Stimulated activated CD4-positive, alpha-beta T cell treated with anti-CD3 and anti-CD28 coated beads, TNF-alpha, amount 100 ng/mL, for 1 hour (primary cell): ENCODE data around the gene KLHL33.

Experiments used
- DNase-seq, 3 donors: peaks; one replicate each; pipeline ENCODE4 v3.0.0-alpha.2; 2020; ENCODE audit warnings: low read depth in 3 of 3, low spot score in 1 of 3

The KLHL33 gene, protein sequence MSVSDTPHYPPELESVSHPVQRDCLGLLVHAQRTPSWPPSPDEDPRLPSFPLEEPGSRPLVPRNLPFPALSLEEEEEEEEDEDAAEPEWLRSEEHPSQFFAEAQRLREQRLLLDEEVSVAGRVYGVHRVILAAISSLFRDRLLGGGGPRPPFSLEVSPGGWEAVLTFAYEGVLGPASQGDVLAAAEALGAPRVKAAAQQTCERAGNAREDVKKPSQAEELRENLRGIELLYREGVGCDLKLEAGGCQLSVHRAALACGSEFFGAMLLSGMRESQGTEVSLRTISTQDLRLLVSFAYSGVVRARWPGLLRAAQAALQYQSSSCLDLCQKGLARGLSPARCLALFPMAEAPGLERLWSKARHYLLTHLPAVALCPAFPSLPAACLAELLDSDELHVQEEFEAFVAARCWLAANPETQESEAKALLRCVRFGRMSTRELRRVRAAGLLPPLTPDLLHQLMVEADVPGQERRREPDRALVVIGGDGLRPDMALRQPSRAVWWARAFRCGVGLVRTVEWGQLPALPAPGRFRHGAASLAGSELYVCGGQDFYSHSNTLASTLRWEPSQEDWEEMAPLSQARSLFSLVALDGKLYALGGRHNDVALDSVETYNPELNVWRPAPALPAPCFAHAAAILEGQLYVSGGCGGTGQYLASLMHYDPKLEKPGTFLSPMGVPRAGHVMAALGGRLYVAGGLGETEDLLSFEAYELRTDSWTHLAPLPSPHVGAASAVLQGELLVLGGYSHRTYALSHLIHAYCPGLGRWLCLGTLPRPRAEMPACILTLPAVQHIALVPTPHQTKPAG

DNA sequence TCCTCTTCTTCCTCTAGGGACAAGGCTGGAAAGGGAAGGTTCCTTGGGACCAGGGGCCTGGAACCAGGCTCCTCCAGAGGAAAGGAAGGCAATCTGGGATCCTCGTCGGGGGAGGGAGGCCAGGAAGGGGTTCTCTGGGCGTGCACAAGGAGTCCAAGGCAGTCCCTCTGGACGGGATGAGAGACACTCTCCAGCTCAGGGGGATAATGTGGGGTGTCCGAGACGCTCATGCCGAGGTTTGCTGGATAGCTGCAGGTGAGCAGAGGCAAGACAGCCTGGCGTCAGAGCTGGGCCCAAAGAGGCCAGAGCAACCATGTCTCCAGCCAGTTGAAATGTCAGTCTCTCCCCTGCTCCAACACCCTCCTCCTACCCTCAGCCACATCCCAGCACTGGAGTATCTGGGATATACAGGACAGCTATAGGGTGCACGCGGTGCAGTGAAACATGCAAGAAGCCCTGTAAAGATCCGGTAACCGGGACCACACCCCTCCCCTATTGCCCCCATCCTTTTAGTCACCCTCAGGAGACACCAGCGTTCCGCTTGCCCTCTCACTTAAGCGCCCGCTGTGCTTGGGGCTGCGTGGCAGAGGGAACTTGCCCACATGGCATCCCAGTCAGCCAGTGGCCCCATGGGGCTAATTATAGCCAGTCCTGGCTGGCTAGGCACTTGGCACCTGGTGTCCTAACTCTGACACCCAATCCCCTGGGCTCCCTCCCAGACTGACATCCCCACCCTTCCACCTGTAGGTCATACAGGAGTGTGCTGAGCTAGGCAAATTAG lies at the start of gene KLHL33:
Gene KLHL33 (minus strand): TSS at position 585 of the 781 bp plus-strand sequence. CDS start 355 bp downstream, at position 230.
- DNase-seq: no peak

DNA sequence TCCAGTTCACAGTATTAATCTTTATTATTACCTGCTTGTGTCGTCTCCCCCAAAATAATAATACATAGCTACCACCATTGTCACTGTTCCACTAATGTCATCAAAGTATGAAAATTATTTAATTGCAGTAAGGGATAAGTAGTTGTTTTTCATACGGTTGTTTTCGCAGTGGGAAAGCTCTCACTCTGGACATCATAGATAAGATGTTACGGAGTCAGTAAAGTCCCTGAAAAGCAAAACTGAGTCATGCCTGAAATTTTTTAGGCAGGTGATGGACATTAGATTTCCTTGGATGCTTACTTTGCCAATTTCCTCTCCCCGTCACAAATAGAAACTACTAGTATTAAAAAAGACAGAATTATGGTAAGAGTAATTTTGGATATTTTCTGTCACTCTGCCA lies 46.4 kb upstream of the KLHL33 start:
- no peak for DNase-seq

DNA sequence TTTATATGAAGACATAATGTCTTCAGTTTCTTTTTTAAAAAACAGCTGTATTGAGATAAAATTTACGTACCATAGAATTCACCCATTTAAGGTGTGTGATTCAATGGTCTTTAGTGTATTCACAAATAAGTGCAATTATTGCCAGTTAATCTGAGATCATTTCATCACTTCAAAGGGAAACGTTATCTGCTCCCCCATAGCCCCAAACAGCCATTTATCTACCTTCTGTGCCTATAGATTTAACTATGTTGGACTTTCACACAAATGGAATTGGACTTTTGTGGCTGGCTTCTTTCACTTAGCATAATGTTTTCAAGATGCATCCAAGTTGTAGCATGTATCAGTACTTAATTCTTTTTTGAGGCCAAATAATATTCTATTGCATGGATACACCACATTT lies 42.9 kb upstream of the KLHL33 start:
- DNase-seq: no peak

DNA sequence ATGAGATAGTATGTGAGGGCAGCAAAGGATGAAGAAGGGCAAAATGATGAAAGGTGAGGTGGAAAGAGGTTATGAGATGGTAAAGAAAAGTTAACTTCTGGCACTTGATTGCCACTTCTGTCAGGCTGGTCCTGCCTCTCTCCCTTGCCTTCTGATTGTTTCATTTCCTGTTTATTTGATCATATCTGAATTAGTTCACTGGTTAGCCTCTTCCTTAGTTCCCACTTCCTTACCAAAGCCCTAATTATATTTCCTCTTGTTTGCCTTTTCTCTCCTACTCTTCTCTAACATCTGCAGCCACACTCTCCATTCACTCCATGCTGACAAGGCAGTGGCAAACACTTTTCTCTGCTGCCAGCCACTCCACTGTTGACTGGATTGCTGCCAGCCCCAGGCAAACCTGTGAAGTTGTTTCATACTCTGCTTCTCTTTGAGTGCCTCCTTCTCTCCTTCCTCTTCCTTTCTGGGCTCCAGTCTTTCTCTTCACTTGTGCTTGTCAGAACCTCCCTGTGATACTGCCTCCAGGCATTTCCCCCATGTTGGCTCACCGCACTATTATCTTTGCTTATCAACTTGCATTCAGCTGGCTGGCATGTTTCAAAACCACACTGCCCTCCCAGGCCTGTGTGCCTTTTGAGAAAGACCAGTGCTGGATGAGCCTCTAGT lies 41.4 kb upstream of the KLHL33 start:
- DNase-seq: no peak

DNA sequence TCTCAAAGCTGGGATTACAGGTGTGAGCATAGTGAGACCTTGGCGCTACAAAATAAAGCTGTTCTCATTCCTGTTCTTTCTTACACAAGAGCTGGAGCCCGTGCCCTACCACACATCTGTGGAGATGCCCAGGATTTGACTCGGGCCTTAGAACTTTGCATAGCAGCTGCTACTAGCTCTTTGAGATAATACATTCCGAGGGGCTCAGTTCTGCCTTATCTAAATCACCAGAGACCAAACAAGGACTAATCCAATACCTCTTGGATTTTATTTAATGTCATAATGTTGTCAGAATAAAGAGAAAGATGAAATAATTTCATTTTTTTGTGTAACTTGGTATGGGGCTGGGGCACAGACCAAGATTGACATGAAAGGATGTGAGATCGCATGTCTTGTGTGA lies 40.8 kb upstream of the KLHL33 start:
- no peak for DNase-seq

DNA sequence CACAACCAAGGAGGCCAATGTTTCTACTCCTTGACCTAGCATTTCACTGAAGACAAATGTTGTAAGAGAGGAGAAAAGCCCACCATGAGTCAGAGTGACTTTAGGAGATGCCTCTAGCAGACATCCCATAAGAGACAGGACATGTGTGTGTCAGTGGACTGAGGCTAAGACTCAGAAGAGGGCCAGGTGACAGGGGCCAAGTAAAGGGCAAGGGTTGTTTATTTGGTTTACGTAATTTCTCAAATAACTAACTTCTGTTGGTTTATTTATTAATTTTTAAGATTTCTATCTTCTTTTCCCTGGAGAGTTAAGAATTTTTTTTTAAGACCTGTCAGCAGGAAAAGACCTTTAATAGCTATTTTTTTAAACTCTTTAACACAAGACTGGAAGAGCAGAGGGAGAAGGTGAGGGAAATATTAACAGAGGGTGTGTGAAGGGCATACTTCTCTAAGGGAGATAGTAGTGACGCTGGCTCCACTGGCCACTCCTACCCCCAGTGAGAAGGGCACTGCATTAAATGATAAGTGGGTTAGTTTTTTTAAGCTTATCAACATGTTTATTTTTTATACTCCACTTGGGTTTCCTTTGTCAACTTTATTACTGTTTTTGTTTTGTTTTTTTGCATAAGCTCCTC lies 36.7 kb upstream of the KLHL33 start:
- DNase-seq: no peak

DNA sequence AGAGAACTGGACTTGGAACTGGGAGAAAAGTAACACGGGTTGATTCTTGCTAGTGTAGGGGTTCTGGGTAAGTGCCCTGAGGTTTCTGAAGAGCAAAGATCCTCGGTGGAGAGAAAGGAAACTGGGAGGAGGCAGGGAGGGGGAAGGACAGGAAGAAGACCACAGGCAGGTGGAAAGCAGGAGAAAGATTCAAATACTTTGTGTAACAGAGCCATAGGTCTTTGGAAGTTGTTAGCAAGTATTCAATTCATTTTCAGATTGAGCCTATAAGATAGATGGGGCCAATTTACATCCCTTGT lies 34.6 kb upstream of the KLHL33 start:
- DNase-seq: no peak

DNA sequence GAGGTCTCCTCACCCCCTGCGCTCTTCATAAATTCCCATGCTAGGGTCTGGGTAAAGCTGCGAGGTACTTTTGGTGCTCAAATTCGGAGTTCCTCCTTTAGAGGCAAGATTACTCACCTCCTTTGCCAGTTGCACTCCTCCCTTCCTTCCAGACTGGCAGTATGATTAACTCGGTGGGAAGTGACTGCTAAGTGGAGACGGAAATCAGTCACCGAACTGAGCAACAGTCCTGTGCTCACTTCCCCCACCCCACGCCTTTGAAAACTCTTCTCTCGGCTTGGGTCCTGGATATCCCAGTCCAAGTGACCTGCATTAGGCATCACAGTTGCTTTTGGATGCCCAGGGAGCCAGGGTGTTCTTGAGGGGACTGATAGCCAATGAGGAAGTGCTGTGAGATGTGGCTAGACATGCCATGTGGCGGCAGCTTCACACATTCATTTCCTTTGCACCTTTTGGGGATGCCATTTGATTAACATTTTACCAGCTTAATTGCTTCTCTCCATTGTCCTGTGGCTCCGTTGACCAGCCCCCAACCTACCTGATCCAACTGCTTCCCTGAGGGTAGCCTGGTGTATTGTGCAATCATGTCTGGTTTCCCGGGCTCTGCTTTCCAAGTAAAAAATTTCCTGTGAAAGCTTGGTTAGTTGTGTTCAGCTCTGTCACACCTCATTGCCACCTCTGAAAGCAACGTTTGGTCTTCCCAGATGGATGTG lies 34.1 kb upstream of the KLHL33 start:
- peak in 1 of 3 donors; percentile 31 for DNase-seq

DNA sequence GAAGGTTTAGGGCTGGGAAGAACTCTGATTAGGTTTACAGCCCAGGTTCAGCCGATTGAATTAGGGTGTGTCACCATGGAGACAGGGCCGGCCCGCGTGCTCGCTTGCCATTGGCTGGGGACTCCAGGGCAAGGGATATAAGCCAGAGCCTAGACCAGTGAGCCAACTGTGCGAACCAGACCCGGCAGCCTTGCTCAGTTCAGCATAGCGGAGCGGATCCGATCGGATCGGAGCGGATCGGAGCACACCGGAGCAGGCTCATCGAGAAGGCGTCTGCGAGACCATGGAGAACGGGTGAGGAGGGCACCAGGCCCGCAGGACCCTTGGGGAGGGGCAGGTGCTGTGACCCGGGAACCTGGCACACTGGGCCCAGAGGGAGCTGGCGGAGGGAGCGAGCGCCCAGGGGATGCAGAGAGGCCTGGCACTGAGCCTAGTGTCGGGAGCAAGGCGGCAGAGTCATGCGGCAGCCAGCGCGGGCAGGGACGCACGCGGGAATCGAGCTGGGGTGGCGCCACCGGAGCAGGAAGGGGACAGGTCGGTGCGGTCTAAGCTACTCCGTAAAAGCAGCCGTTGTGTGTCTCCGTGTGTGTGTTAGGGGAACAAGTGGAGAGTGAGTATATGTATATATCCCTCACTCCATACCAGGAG lies 33.4 kb upstream of the KLHL33 start, which contains the start of gene PNP:
Gene PNP (plus strand): TSS at position 165 of the 648 bp plus-strand sequence. CDS start 119 bp downstream, at position 284.
- DNase-seq: peak; percentile 69 to 76 (median 72)

DNA sequence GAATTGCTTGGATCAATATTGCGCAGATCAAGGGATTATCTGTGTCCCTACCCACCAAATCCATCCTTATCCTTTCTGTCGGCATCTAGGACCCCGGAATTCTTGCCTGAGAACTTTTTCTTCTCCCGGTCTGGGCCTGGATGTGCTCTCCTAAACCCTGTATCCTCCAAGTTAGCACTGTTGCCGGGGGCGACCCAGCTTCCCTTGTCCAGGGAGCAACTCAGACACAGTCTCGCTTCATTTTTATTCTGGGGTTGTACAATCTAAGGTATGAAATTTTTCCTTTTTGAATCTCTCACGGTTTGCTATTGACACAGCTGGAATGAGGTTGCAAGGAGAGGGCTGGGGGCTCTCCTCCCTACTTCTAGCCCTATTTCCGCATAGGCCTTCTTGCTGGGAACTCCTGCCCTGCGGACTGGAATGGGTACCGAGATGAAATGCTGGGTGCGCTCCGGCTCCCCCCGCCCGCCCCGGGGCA lies 32.8 kb upstream of the KLHL33 start:
- DNase-seq: no peak

DNA sequence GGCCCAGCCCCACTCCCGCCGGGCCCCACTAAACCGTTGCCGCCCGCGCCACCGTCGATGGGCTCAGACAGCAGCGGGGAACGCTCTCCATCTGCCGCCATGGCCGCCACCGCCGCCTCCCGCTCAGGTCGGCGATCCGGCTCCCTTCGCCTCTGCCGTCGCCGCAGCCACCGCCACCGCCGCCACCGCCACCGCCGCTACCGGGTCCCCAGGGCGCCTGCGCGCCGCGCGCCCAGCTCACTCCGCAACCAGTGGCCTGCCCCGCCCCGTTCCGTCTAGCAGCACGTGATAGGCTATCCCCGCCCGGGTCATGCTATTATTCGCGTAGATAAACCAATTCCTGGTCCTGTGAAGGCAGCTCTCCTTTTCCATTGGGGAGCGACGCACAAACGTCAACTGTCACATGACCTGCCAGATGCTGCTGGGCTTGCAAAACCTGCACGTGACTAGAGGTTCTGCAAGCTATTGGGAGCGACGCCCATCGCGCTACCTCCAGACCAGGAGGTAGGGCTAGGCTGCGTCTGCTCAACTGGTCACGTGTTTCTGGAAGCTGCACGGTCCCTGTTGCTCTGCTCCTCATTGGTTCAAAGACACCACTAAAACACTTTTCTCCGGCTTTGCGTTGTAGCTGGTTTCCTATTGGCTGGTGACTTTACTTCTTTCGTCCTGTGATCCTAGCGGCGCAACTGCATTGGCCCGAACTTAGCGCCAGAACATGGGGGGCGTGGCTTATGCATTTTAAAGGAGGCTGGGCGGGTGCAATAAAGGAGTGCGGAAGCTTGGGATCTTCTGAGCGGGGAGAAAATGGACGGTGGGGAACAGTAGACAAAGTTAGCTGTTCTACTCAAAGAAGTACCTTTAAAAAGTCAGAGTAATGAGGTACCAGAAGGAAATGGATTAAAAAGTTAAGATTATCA lies 25.5 kb upstream of the KLHL33 start, which contains the start of gene PIP4P1:
Gene PIP4P1 (minus strand): TSS at position 210 of the 917 bp plus-strand sequence. CDS start 109 bp downstream, at position 101.
- peak; percentile 93 to 97 (median 96) for DNase-seq

DNA sequence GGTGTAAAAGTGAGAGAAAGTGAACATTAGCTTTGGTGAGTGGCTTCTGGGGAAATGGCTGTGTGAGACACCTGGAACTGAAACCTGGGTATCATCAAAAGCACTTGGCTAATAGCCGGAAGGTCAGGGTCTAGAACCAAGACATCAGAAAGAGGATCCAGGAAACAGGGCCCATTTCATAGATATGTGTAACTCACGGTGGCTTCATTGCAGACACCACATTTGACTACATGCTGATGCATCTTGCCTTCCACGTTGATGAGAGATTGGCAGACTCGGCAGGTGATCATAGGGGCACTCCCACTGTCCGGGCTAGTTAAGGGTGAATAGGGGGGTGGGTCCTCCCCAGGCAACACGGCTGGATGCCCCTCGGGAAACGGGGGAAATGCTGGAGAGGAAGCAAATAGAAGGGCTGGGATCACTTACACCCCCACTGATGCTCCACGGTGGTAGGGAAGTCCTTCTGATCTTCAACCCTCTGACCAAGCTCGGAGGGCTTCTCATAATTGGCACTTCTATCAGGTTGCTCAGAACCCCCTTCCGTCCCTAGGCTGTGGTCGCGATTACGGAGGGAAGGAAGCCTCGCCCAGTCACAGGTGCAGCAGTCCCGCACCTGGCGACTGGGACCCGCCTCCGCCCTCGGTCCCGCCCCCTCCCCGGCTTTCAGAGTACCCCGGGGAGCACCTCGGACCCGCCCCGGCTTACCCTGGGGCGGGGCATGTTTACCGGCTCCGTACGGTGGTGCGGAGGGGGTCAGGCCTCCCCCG lies 24.7 kb upstream of the KLHL33 start:
- DNase-seq: peak in 2 of 3 donors; percentile 18 to 22

DNA sequence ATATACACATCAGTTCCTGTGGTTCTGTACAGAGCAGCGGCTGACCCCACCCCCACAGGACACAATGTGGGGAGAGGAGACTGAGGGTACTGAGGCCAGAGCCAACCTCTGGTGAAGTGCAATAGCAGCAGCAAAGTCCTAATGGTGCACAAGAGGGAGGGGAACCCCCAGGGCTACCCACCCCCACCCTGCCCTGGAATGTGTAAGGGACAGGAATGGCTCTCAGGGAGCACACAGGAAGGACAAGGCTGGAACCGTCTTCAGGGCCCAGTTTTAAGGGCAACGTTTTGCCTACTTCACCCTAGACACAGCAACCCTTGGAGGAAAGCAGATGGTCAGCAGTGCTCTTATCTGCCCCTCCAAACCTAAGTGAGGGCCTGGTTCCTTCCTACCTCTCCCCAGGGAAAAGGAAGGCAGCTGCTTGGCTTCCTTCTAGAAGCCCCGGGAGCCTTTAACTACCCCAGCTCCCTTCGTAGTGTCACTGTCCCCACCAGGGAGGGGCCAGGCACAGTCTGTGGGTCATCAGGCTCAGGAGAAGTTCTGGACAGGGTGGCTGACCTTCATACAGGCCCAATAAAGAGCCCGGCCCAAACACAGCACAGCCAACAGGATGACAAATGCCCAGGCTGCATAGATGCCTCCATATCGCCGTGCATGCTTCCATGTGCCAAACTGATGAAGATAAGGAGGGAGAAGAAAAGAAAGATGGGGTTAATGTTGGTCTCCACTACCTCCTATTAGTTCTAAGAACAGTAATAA lies 22.2 kb upstream of the KLHL33 start:
- no peak for DNase-seq

DNA sequence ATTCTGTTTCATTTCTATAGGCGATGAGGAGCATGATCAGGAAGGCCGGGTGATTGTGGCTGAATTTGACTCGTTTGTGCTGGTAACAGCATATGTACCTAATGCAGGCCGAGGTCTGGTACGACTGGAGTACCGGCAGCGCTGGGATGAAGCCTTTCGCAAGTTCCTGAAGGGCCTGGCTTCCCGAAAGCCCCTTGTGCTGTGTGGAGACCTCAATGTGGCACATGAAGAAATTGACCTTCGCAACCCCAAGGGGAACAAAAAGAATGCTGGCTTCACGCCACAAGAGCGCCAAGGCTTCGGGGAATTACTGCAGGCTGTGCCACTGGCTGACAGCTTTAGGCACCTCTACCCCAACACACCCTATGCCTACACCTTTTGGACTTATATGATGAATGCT lies 21.0 kb upstream of the KLHL33 start:
- DNase-seq: no peak

DNA sequence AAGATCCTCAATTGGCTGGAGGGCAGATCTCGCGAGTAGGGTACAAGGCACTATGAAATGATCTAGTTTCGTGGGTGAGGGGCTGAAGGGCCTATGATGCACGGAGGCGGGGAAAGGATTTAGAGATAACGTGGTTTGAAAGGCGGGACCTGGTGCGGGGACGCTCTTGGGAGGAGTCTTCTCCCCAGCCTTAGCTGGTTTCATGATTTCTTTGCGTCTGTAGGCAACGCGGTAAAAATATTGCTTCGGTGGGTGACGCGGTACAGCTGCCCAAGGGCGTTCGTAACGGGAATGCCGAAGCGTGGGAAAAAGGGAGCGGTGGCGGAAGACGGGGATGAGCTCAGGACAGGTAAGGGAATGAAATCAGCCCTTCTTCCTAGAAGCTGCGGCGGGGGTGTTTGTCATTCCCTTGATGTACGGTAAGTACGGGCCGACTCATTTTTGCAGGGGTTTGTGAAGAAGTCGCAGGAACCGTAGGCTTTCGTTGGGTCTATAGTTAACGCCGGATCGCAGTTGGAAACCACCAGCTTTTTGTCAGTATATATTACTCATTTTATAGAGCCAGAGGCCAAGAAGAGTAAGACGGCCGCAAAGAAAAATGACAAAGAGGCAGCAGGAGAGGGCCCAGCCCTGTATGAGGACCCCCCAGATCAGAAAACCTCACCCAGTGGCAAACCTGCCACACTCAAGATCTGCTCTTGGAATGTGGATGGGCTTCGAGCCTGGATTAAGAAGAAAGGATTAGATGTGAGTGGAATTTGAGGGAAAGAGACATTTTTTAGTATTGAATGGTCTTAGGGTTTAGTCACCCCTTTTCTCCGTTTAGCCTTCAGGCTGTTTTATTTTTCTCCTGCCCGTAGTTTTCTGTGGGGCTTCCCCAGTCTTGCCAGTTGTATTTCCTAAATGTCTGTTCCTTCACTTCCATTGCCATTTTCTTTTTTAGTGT lies 19.7 kb upstream of the KLHL33 start:
- no peak for DNase-seq
